GM18505 (cell line): ENCODE measurements around the gene CRYGS.
"Not testable (repeated sequence)": the region's sequence is repeated elsewhere in the genome, so short reads cannot be mapped to it uniquely, and the experiment has no call there.

ENCODE experiments used
- ATAC-seq: cut with Tn5 transposase; IDR thresholded peaks from one replicate; pipeline ENCODE4 v1.9.1; 2021; ENCODE audit not compliant: unreplicated experiment
- POLR2A ChIP-seq: IDR thresholded peaks from 4 replicates; pipeline ENCODE4 v1.6.1; 2011; ENCODE audit warnings: borderline replicate concordance; ENCODE audit not compliant: insufficient read depth, insufficient read length; ENCODE audit errors: extremely low read depth

CRYGS gene

GRCh38 chr3:186536883-186537844, 7.0 kb downstream of the CRYGS start:
- ATAC-seq = no peak
- no peak for TF ChIP-seq POLR2A

DNA sequence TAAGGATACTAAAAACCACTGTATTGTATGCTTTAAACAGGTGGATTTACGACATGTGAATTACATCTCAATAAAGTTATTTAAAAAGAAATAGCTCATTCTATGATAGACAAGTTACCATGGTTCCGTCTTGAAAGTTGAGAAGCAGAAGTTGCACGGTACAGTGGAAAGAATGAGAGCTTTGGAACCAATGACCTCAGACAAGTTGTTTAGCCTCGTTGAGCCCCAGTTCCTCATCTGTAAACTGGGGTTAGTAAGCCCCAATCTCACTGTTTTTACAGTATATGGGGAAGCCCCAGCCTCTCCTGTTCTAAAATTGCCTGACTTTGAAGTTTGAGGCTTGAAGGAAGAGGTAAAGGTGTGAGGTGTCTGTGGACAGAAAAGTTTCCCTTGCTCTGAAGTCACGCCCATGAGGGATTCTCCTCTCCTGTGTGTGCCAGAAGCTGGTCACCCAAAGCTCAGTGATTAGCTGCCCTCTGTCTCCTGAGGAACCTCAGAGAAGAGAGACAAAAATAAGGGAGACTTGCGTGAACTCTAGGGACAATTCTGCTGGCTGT, 10.0 kb downstream of the CRYGS start:
- peak; percentile 76 for ATAC-seq
- TF ChIP-seq POLR2A = peak; percentile 41

GRCh38 chr3:186532598-186533072, 11.5 kb downstream of the CRYGS start:
- peak; percentile 54 for ATAC-seq
- no peak for TF ChIP-seq POLR2A

DNA sequence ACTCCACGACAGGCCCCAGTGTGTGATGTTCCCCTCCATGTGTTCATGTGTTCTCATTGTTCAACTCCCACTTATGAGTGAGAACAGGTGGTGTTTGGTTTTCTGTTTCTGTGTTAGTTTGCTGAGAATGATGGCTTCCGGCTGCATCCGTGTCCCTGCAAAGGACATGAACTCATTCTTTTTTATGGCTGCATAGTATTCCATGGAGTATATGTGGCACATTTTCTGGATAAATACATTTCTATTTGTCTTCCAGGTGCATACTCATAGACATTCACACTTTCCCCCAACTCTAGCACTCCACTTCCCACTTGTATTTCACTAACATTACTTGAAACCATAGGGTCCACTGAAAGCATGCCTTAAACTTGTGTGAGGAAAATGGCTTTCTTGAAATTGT, 12.5 kb downstream of the CRYGS start:
- not testable (repeated sequence) for ATAC-seq

DNA sequence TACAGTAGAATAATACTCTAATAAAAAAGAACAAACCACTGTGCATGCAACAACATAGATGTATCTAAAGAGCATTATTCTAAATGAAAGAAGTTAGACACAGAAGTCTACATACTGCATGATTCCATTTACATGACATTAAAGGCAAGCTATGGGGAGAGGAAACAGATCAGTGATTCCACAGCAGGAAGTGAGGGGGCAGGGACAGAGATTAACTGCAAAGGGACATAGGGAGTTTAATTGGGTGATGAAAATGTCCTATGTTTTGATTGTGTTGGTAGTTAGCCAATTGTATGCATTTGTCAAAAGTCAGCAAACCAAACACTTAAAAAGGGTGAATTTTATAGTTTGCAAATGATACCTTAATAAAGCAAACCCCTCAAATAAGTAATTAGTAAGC, 13.8 kb downstream of the CRYGS start:
- TF ChIP-seq POLR2A = no peak
- no peak for ATAC-seq

DNA sequence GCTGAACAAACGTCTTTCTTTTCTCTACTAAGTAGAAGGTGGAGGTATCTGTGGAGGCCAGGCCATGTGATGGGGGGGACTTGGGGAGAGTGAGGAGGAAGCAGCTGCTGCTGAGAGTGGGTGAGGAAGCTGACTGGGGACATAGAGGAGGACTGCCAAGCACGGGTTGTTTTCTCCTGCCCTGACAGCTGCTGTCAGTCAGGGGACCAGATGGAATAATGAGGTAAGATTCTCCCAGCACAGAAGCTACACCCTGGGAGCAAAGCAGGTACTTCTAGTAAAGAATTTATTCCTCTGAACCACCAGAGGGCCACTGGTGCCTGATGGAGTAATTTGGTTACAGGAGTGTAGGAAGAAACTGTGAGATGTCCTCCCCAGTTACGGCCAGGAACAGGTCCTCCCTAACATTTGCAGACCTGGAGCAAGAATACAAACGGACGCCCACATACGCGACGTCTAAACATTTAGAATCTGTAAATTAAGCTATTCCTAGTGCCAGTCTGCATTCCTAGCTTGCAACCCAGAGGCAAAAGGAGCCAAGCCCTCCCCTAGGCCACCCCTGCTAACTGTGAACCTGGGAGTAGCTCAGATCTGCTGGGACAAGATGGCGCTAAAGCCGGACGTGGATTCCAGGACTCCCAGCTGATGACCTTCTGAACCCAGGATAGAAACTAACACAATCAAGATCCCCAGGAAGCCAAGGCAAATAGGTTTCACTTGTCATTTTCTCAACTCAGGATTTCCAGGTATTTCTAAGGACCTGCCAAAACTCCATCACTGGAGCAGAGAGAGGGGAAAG, 14.8 kb downstream of the CRYGS start:
- ATAC-seq = no peak

GRCh38 chr3:186526256-186526606, 17.9 kb downstream of the CRYGS start:
- ATAC-seq = peak; percentile 47
- no peak for TF ChIP-seq POLR2A

More for the DNA sequence above, 14.8 kb downstream of the CRYGS start:
- no peak for TF ChIP-seq POLR2A

GRCh38 chr3:186525369-186526255, 18.6 kb downstream of the CRYGS start:
- ATAC-seq = no peak
- peak; percentile 28 for TF ChIP-seq POLR2A

DNA sequence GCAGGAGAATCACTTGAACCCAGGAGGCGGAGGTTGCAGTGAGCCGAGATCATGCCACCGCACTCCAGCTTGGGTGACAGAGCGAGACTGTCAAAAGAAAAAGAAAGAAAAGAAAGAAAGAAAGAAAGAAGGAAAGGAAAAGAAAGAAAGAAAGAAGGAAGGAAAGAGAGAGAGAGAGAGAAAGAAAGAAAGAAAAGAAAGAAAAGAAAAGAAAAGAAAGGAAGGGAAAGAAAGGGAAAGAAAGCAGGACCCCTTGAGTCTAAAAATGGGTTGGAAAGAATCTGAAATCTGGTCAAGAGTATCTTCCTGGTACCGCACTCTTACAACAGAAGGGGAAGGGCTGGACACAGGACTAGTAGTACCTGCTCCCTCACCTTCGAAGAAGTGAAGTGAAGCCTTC, 19.6 kb downstream of the CRYGS start:
- TF ChIP-seq POLR2A = no peak
- no peak for ATAC-seq

GRCh38 chr3:186523434-186523833, 20.7 kb downstream of the CRYGS start:
- no peak for TF ChIP-seq POLR2A
- ATAC-seq = no peak

DNA sequence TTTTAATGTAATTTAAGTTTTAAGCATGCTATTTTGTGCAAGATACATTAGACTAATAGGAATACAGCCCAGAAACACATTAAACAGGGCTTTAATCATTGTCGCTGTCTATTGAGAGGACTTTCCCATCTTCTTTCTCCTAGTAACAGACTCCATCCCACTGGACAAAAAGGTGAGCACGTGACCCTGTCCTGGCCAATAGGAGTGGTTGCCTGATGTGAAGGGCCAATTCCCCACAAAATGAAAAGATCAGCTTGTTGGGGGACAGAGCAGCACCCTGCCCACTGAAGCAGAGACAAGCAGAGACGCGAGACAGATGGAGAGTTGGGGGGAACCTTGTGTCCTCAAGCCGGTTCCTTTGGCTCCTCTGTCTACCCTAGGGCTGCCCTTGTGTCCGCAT, 21.2 kb downstream of the CRYGS start:
- no peak for ATAC-seq
- no peak for TF ChIP-seq POLR2A

- TF ChIP-seq POLR2A = peak; percentile 16
- ATAC-seq = peak; percentile 63
Measured at GRCh38 chr3:186520957-186521842, 23.0 kb downstream of the CRYGS start.
